Measurements from ENCODE around the gene ATP2A3. TPM values are rescaled to one million over a fixed set of nuclear protein-coding genes. Genes with fewer than 3 reads are reported as not detected.
A peak's percentile ranks its signal among the peaks of the same experiment; 100 is the strongest.

The ATP2A3 gene
- total and polyA plus RNA-seq, 2 donors (not counting 1 experiment from before 2014, with no cell fraction given), result 697 to 817 TPM

GRCh38 chr17:3910420-3911270 lies 53.6 kb downstream of the ATP2A3 start:
- H4K20me1 ChIP-seq (ENCODE audit: control insufficient read depth, insufficient read depth, low read length, poor library complexity, severe bottlenecking), result no peaks in the 10 kb centered on the region
- DNase-seq (no peak), ATAC-seq (ENCODE audit: low read depth) (no peak)
- peaks cover 51 to 70% of the 10 kb centered on the region in 2 donors for H3K4me1 ChIP-seq (ENCODE audit: control insufficient read depth in 2 of 2, insufficient read depth in 2 of 2, low read length in 2 of 2)
- peak overlapping the region; percentile 59 for H3K4me2 ChIP-seq (replicated peaks; ENCODE audit: low read depth, low read length, poor library complexity, severe bottlenecking)
- ChIA-PET POLR2A (interaction anchor here (0.5 to 2.0 kb wide), 12 partner anchors 13 to 1097 kb away, joined by 3 to 28 read pairs (median 6); partner anchors contain the start of genes ATP2A3 and CAMKK1), CTCF (interaction anchor here (1.0 to 7.5 kb wide), 9 partner anchors 16 to 219 kb away, joined by 3 to 157 read pairs (median 7); partner anchors contain the start of genes ATP2A3, CAMKK1 and NCBP3)
- intact Hi-C loops (cut with micrococcal nuclease), result loop anchor here (1.0 to 10.0 kb wide), 4 partner anchors 18 to 356 kb away; partner anchors contain the start of gene TRPV3
- peaks cover 0 to 13% (median 0%) of the 10 kb centered on the region in 3 donors for H3K9me3 ChIP-seq (ENCODE audit: control extremely low read depth in 1 of 3, control insufficient read depth in 2 of 3, insufficient read depth in 1 of 3, low read length in 2 of 3)
- no peaks in the 10 kb centered on the region for H3K27me3 ChIP-seq (replicated peaks in 1 of 4; ENCODE audit: control extremely low read depth in 1 of 4, control insufficient read depth in 3 of 4, insufficient read depth in 4 of 4, low read length in 3 of 4)
- H3K27me3 Mint-ChIP-seq, result no peaks in the 10 kb centered on the region
- H2AFZ ChIP-seq (ENCODE audit: insufficient read depth, low read depth, low read length, poor library complexity, severe bottlenecking), result no peak overlapping the region
- H3K4me1 Mint-ChIP-seq, result peaks cover 64% of the 10 kb centered on the region
- peak overlapping the region; percentile 98 for H3K27ac ChIP-seq (ENCODE audit: low read length in 2 of 2)
- no peak for TF ChIP-seq EZH2 (IDR thresholded peaks at IDR 0.05; ENCODE audit: borderline replicate concordance, insufficient read depth, low read depth, low read length, poor library complexity, severe bottlenecking)
- TF ChIP-seq CTCF (IDR thresholded peaks at IDR 0.05), result no peak
- WGBS (ENCODE audit: insufficient coverage), result 61% methylated on average over 9 of the region's 11 CpGs
- H3K79me2 ChIP-seq (ENCODE audit: control insufficient read depth, insufficient read depth, low read length), result peaks cover 74% of the 10 kb centered on the region
- peak overlapping the region; percentile 52 for H3K9ac ChIP-seq (ENCODE audit: low read length)
- peak overlapping the region; percentile 60 for H3K4me3 Mint-ChIP-seq
- H3K4me3 ChIP-seq (ENCODE audit: control extremely low read depth in 1 of 5, extremely low read depth in 1 of 5, insufficient read depth in 1 of 5, low read depth in 2 of 5, low read length in 4 of 5), result peak overlapping the region in 4 of 5 experiments; percentile 18 to 24 (median 22)
- no peaks in the 10 kb centered on the region for H3K9me3 Mint-ChIP-seq (ENCODE audit: insufficient read depth)
- H3K27ac Mint-ChIP-seq, result peak overlapping the region; percentile 90
- no peaks in the 10 kb centered on the region for H3K36me3 ChIP-seq (replicated peaks in 1 of 2; ENCODE audit: control extremely low read depth in 1 of 2, control insufficient read depth in 1 of 2, extremely low read depth in 1 of 2, insufficient read depth in 2 of 2, low read length in 1 of 2)

GRCh38 chr17:3909257-3909656 lies 55.0 kb downstream of the ATP2A3 start:
- no peak overlapping the region for H3K4me3 ChIP-seq (ENCODE audit: control extremely low read depth in 1 of 5, extremely low read depth in 1 of 5, insufficient read depth in 1 of 5, low read depth in 2 of 5, low read length in 4 of 5)
- Mint-ChIP-seq H3K9me3 (ENCODE audit: insufficient read depth) (no peaks in the 10 kb centered on the region), H3K4me3 (no peak overlapping the region), H3K4me1 (peaks cover 62% of the 10 kb centered on the region), H3K27ac (peak overlapping the region; percentile 90), H3K27me3 (no peaks in the 10 kb centered on the region)
- H3K36me3 ChIP-seq (replicated peaks in 1 of 2; ENCODE audit: control extremely low read depth in 1 of 2, control insufficient read depth in 1 of 2, extremely low read depth in 1 of 2, insufficient read depth in 2 of 2, low read length in 1 of 2), result no peaks in the 10 kb centered on the region
- no peak overlapping the region for H2AFZ ChIP-seq (ENCODE audit: insufficient read depth, low read depth, low read length, poor library complexity, severe bottlenecking)
- TF ChIP-seq EZH2 (IDR thresholded peaks at IDR 0.05; ENCODE audit: borderline replicate concordance, insufficient read depth, low read depth, low read length, poor library complexity, severe bottlenecking), result no peak
- TF ChIP-seq CTCF (IDR thresholded peaks at IDR 0.05), result no peak
- CTCF ChIA-PET, result no interaction called here
- no peak overlapping the region for H3K4me2 ChIP-seq (replicated peaks; ENCODE audit: low read depth, low read length, poor library complexity, severe bottlenecking)
- no peaks in the 10 kb centered on the region for H4K20me1 ChIP-seq (ENCODE audit: control insufficient read depth, insufficient read depth, low read length, poor library complexity, severe bottlenecking)
- H3K27ac ChIP-seq (ENCODE audit: low read length in 2 of 2), result peak overlapping the region in 1 of 2 donors; percentile 64
- intact Hi-C loops (cut with micrococcal nuclease), result no loop called here
- POLR2A ChIA-PET, result no interaction called here
- DNase-seq (no peak), ATAC-seq (ENCODE audit: low read depth) (no peak)
- H3K79me2 ChIP-seq (ENCODE audit: control insufficient read depth, insufficient read depth, low read length), result peaks cover 62% of the 10 kb centered on the region
- WGBS (ENCODE audit: insufficient coverage), result 93% methylated on average over 10 of the region's 12 CpGs
- H3K4me1 ChIP-seq (ENCODE audit: control insufficient read depth in 2 of 2, insufficient read depth in 2 of 2, low read length in 2 of 2), result peaks cover 50 to 68% of the 10 kb centered on the region in 2 donors
- H3K27me3 ChIP-seq (replicated peaks in 1 of 4; ENCODE audit: control extremely low read depth in 1 of 4, control insufficient read depth in 3 of 4, insufficient read depth in 4 of 4, low read length in 3 of 4), result no peaks in the 10 kb centered on the region
- H3K9ac ChIP-seq (ENCODE audit: low read length), result no peak overlapping the region
- H3K9me3 ChIP-seq (ENCODE audit: control extremely low read depth in 1 of 3, control insufficient read depth in 2 of 3, insufficient read depth in 1 of 3, low read length in 2 of 3), result peaks cover 0 to 13% (median 0%) of the 10 kb centered on the region in 3 donors
